T-cell (primary cell): Measurements from ENCODE around the gene CEP295NL. TPM values are rescaled to one million over a fixed set of nuclear protein-coding genes. Genes with fewer than 3 reads are reported as not detected.
"Not testable (repeated sequence)": the region's sequence is repeated elsewhere in the genome, so short reads cannot be mapped to it uniquely, and the experiment has no call there.

Experiments
- ATAC-seq, 4 experiments: fragments of 200-7000 bp in 3 of 4; fragments of 150-1000 bp in 1 of 4; cut with Tn5 transposase; replicated peaks in 1 of 4; 1 replicate in 3 of 4; 2 replicates in 1 of 4; pipeline ENCODE4 v1.10.0; 2021; ENCODE audit warnings: moderate library complexity in 3 of 4, mild to moderate bottlenecking in 2 of 4, moderate number of reproducible peaks in 1 of 4
- CTCF ChIA-PET, 2 donors: fragments of 300-600 bp; sonication (Branson Sonifier 250); formaldehyde crosslinking; loops; one replicate each; lab custom pipeline; 2022; ENCODE audit warnings: antibody characterized with exemption in 2 of 2; lab: Charles Lee
- POLR2A ChIA-PET, 2 donors: fragments of 300-600 bp; sonication (Branson Sonifier 250); formaldehyde crosslinking; loops; one replicate each; lab custom pipeline; 2022; ENCODE audit warnings: antibody characterized with exemption in 2 of 2; lab: Charles Lee
- DNase-seq, 35 experiments: peaks; one replicate each; pipeline versions ENCODE4 v3.0.0 to v3.0.0-alpha.2; 2013 to 2023
- H3K27ac ChIP-seq: one replicate; pipeline ENCODE4 v1.5.1; 2013; ENCODE audit warnings: low read length
- H3K27me3 ChIP-seq, 2 experiments: replicated peaks in 1 of 2; 1 replicate in 1 of 2; 2 replicates in 1 of 2; pipeline versions ENCODE4 v1.6.1 to v1.7.0; 2013; ENCODE audit warnings: low read length in 1 of 2, mixed read lengths in 1 of 2; ENCODE audit not compliant: control insufficient read depth in 2 of 2, insufficient read depth in 2 of 2; ENCODE audit errors: extremely low read depth in 1 of 2
- H3K36me3 ChIP-seq, 2 donors: 1 replicate in 1 of 2; 2 replicates in 1 of 2; pipeline versions ENCODE4 v1.6.1 to v1.7.0; 2013; ENCODE audit warnings: low read length in 1 of 2; ENCODE audit not compliant: control insufficient read depth in 2 of 2, insufficient read depth in 1 of 2; ENCODE audit errors: extremely low read depth in 1 of 2
- H3K4me1 ChIP-seq, 2 experiments: 1 replicate in 1 of 2; 2 replicates in 1 of 2; pipeline versions ENCODE4 v1.6.1 to v1.7.0; 2013; ENCODE audit warnings: low read length in 2 of 2, mixed read lengths in 1 of 2; ENCODE audit not compliant: insufficient read depth in 2 of 2, control insufficient read depth in 1 of 2; ENCODE audit errors: extremely low read depth in 1 of 2
- H3K4me3 ChIP-seq, 2 donors: 1 replicate in 1 of 2; 2 replicates in 1 of 2; pipeline versions ENCODE4 v1.5.1 to v1.7.0; 2013; ENCODE audit warnings: mild to moderate bottlenecking in 2 of 2, low read length in 1 of 2, moderate library complexity in 1 of 2; ENCODE audit not compliant: control insufficient read depth in 1 of 2; ENCODE audit errors: extremely low read depth in 1 of 2
- H3K9me3 ChIP-seq: 2 replicates; pipeline ENCODE4 v1.7.0; 2013
- H3K27ac Mint-ChIP-seq, 2 donors: one replicate each; pipeline ENCODE4 v1.8.0; 2020 to 2021; ENCODE audit warnings: mild to moderate bottlenecking in 2 of 2, mixed read lengths in 2 of 2
- H3K27me3 Mint-ChIP-seq, 2 donors: one replicate each; pipeline ENCODE4 v1.8.0; 2021 to 2022; ENCODE audit warnings: mixed read lengths in 2 of 2
- H3K36me3 Mint-ChIP-seq: one replicate; pipeline ENCODE4 v1.8.0; 2021; ENCODE audit warnings: mixed read lengths
- H3K4me1 Mint-ChIP-seq, 3 donors: one replicate each; pipeline ENCODE4 v1.8.0; 2020 to 2022; ENCODE audit warnings: mixed read lengths in 3 of 3, mild to moderate bottlenecking in 1 of 3
- H3K4me3 Mint-ChIP-seq, 3 donors: one replicate each; pipeline ENCODE4 v1.8.0; 2020 to 2022; ENCODE audit warnings: mild to moderate bottlenecking in 3 of 3, mixed read lengths in 3 of 3, moderate library complexity in 3 of 3
- H3K9me3 Mint-ChIP-seq, 3 donors: one replicate each; pipeline ENCODE4 v1.8.0; 2020 to 2022; ENCODE audit warnings: mixed read lengths in 3 of 3
- WGBS: methylation state at CpG from one replicate; pipeline ENCODE4 v1.1.5; 2013; ENCODE audit warnings: missing lambda C conversion rate; ENCODE audit not compliant: insufficient coverage; 5-methylcytosine and 5-hydroxymethylcytosine counted together
- total RNA-seq, 35 experiments: library from RNA in 6 of 35; stranded (reverse) in 6 of 35; fragments of 120-200 nt in 1 of 35; gene quantifications; one replicate each; pipeline versions ENCODE4 v1.2.1 to v1.2.4 and lab custom pipeline; 2013 to 2026

CEP295NL gene
- total RNA-seq, 5 donors from 2014 or later (not counting 1 experiment from before 2014, with no cell fraction given), result 0.28 to 3.1 (median 0.41) TPM

DNA sequence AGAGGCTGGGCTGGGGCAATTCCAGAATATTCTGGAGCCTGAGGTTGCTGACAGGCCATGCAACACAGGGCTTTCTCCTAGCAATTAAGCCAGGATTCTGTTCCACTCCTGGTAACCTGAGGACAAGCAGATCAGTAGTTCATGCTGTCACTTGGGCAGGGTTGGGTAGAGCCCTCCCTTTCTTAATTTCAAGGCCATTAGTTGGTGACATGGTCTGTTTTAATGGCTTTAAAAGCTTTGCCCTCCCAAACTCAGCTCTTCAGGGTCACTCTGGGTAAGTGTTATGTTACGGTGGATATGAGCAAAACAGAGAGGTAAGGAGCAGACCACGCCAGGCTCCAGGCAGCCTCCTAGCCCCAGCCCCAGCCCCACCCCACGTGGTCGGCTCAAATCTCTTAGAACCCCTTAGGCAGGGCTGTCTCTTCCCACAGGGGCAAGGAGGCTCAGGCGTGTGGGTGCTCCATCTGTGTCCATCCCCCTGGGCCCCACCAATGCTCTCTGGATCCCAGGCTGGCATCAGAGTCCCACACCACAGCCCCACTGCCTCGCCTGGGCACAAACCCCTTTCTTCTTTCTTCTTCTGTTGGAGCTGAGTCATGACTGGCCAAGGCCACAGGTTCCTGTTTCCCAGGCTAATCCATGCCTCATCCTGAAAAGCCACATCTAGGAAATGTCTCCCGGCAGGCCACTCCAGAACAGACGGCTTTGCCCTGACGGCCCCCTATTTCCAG is 27.5 kb downstream of the CEP295NL start:
- H3K9me3 ChIP-seq, result no peaks in the 10 kb centered on the region
- H3K4me1 ChIP-seq, result peaks cover 2 to 18% of the 10 kb centered on the region in 2 experiments
- H3K27ac ChIP-seq, result no peak overlapping the region
- Mint-ChIP-seq H3K36me3 (no peaks in the 10 kb centered on the region), H3K4me3 (no peak overlapping the region), H3K27me3 (peaks cover 0 to 16% of the 10 kb centered on the region in 2 donors), H3K4me1 (peaks cover 17 to 34% (median 17%) of the 10 kb centered on the region in 3 donors), H3K9me3 (no peaks in the 10 kb centered on the region), H3K27ac (no peak overlapping the region)
- ATAC-seq (no peak), DNase-seq (no peak)
- H3K4me3 ChIP-seq, result no peak overlapping the region
- ChIA-PET CTCF (no interaction called here), POLR2A (no interaction called here)
- peaks cover 0 to 32% of the 10 kb centered on the region in 2 experiments for H3K27me3 ChIP-seq
- 70% methylated on average over 7 of the region's 9 CpGs for WGBS
- no peaks in the 10 kb centered on the region for H3K36me3 ChIP-seq

DNA sequence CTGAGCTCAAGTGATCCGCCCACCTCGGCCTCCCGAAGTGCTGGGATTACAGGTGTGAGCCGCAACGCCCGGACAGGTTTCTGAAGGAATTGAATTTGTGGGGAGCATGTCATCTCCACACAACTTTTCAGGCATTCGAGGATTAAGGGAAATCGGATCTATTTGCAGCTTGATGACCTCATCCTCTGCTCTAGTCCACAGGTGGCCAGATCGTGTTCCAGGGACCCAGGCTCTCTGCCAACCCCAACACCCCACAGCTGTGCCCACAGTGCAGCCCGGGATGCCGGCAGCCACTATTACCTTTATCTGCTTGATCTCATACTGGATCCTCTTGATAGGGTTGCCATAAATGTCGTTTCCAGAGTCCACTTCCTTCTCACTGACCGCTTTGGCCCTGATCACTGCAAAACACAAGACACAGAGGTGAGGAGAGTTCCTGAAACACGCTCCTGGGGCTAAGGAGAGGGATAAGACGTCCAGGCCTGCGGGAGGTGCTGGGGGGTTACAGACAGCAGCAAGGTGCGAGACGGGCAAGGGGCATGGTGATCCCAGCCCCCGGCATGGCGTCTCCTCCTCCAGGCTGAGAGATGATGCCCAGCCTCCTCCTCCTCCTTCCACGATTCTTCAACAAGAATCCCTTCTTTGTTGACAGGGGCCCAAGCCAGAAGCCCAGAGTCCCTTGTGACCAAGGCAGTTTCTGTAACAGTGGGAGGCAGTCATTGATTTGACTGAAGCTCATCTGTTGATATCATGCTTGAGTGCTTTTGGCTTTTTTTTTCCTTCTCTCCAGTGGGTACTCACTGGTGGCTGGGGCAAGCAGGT is 29.3 kb downstream of the CEP295NL start:
- Histone ChIP-seq H3K4me1 (peaks cover 0 to 1% of the 10 kb centered on the region in 2 experiments), H3K27me3 (peaks cover 0 to 18% of the 10 kb centered on the region in 2 experiments), H3K4me3 (no peak overlapping the region), H3K36me3 (no peaks in the 10 kb centered on the region), H3K27ac (no peak overlapping the region), H3K9me3 (no peaks in the 10 kb centered on the region)
- no peaks in the 10 kb centered on the region for H3K36me3 Mint-ChIP-seq
- no peaks in the 10 kb centered on the region for H3K9me3 Mint-ChIP-seq
- H3K4me3 Mint-ChIP-seq, result no peak overlapping the region
- peaks cover 2 to 17% (median 4%) of the 10 kb centered on the region in 3 donors for H3K4me1 Mint-ChIP-seq
- no peak for DNase-seq
- ATAC-seq, result no peak
- ChIA-PET POLR2A (interaction anchor here in 1 of 2 donors (0.5 to 0.7 kb wide), 3 partner anchors 11 to 27 kb away, joined by 3 read pairs; no protein-coding TSS in a partner anchor), CTCF (interaction anchor here in 1 of 2 donors (0.7 kb wide), 1 partner anchor 19 kb away, joined by 11 read pairs; no protein-coding TSS in a partner anchor)
- WGBS, result 82% methylated on average over 9 of the region's 21 CpGs
- H3K27me3 Mint-ChIP-seq, result peaks cover 0 to 16% of the 10 kb centered on the region in 2 donors
- no peak overlapping the region for H3K27ac Mint-ChIP-seq

DNA sequence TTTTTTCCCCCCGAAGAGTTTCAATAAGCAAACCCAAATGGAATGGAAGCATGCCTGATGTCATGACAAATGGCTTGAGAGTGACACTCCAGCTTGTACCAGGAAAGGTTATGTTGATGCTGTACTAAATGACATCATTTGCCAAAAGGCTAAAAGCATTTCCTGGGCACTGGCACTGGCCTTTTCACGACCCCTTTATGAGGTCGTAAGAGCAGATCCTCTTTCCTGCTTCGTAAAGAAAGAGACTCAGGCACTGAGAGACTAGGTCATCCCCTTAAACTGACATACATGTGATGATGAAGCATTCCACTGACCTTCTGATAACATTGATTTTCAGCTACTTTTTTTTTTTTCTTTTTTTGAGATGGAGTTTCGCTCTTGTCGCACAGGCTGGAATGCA is 30.5 kb downstream of the CEP295NL start:
- H3K9me3 ChIP-seq, result no peaks in the 10 kb centered on the region
- no peak overlapping the region for H3K27ac ChIP-seq
- H3K4me3 ChIP-seq, result no peak overlapping the region
- WGBS, result 80% methylated on average over 2 of the region's 6 CpGs
- Mint-ChIP-seq H3K4me1 (peaks cover 0 to 12% (median 2%) of the 10 kb centered on the region in 3 donors), H3K27ac (no peak overlapping the region), H3K4me3 (no peak overlapping the region), H3K9me3 (no peaks in the 10 kb centered on the region), H3K27me3 (peaks cover 0 to 12% of the 10 kb centered on the region in 2 donors), H3K36me3 (no peaks in the 10 kb centered on the region)
- ChIA-PET POLR2A (interaction anchor here in 1 of 2 donors (0.7 kb wide), 1 partner anchor 115 kb away, joined by 4 read pairs; no protein-coding TSS in a partner anchor), CTCF (interaction anchor here in 1 of 2 donors (0.7 kb wide), 1 partner anchor 52 kb away, joined by 3 read pairs; no protein-coding TSS in a partner anchor)
- H3K4me1 ChIP-seq, result no peaks in the 10 kb centered on the region
- DNase-seq (no peak), ATAC-seq (no peak)
- no peaks in the 10 kb centered on the region for H3K36me3 ChIP-seq
- H3K27me3 ChIP-seq, result peaks cover 0 to 13% of the 10 kb centered on the region in 2 experiments

DNA sequence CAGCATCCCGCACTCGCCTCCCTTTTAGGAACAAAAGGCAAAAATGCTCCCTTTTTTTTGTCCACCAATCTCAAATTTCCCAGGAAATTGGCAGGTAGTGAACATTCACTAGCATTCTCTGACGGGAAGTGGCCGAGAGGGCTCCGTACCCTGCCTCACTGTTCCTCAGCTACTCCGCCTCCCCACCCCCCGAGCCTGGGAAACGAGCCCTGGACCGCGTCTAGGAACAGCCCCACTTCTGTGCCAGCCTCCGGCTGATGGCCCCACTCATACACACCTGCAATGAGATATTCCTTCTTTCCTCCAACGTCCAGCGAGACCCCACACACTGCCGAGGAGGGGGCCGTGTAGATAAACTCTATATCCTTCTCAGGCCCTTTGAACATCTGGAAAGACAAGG is 32.4 kb downstream of the CEP295NL start:
- 88% methylated on average over 11 of the region's 15 CpGs for WGBS
- POLR2A ChIA-PET, result no interaction called here

DNA sequence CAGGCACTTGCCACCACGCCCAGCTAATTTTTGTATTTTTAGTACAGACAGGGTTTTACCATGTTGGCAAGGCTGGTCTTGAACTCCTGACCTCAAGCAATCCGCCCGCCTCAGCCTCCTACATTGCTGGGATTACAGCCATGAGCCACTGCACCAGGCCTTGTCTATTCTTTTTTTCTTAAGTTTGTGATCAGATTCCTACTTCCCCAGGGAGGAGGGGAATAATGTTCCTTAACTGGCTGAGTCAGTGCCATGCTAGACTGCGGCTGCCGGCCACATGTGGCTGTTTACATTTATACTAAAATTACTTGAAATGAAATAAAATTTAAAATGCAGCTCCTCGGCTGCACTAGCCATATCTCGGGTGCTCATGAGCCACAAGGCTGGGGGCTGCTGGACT is 34.6 kb downstream of the CEP295NL start:
- no peak for DNase-seq
- Histone ChIP-seq H3K4me1 (peaks cover 0 to 5% of the 10 kb centered on the region in 2 experiments), H3K36me3 (no peaks in the 10 kb centered on the region), H3K27ac (no peak overlapping the region), H3K9me3 (no peaks in the 10 kb centered on the region), H3K4me3 (no peak overlapping the region), H3K27me3 (peaks cover 0 to 16% of the 10 kb centered on the region in 2 experiments)
- CTCF ChIA-PET, result interaction anchor here in 1 of 2 donors (0.5 kb wide), 1 partner anchor 729 kb away, joined by 3 read pairs; no protein-coding TSS in a partner anchor
- H3K27me3 Mint-ChIP-seq, result peaks cover 0 to 2% of the 10 kb centered on the region in 2 donors
- WGBS, result 50% methylated on average over 1 of the region's 7 CpGs
- no peak for ATAC-seq
- H3K36me3 Mint-ChIP-seq, result no peaks in the 10 kb centered on the region
- no peak overlapping the region for H3K27ac Mint-ChIP-seq
- peaks cover 0 to 4% (median 3%) of the 10 kb centered on the region in 3 donors for H3K4me1 Mint-ChIP-seq
- H3K4me3 Mint-ChIP-seq, result no peak overlapping the region
- POLR2A ChIA-PET, result interaction anchor here in 1 of 2 donors (0.6 kb wide), 2 partner anchors 32 to 37 kb away, joined by 3 read pairs; no protein-coding TSS in a partner anchor
- H3K9me3 Mint-ChIP-seq, result no peaks in the 10 kb centered on the region

More for the DNA sequence above, 32.4 kb downstream of the CEP295NL start:
- H3K36me3 ChIP-seq, result no peaks in the 10 kb centered on the region
- CTCF ChIA-PET, result no interaction called here
- H3K4me3 ChIP-seq, result no peak overlapping the region
- H3K27me3 ChIP-seq, result peaks cover 0 to 16% of the 10 kb centered on the region in 2 experiments
- no peak overlapping the region for H3K27ac Mint-ChIP-seq
- H3K27me3 Mint-ChIP-seq, result peaks cover 0 to 1% of the 10 kb centered on the region in 2 donors
- no peak overlapping the region for H3K27ac ChIP-seq
- H3K4me1 Mint-ChIP-seq, result peaks cover 0 to 3% (median 3%) of the 10 kb centered on the region in 3 donors
- no peaks in the 10 kb centered on the region for H3K36me3 Mint-ChIP-seq
- DNase-seq (no peak), ATAC-seq (no peak)
- H3K4me1 ChIP-seq, result peaks cover 0 to 5% of the 10 kb centered on the region in 2 experiments
- H3K9me3 ChIP-seq, result no peaks in the 10 kb centered on the region
- H3K4me3 Mint-ChIP-seq, result no peak overlapping the region
- no peaks in the 10 kb centered on the region for H3K9me3 Mint-ChIP-seq

DNA sequence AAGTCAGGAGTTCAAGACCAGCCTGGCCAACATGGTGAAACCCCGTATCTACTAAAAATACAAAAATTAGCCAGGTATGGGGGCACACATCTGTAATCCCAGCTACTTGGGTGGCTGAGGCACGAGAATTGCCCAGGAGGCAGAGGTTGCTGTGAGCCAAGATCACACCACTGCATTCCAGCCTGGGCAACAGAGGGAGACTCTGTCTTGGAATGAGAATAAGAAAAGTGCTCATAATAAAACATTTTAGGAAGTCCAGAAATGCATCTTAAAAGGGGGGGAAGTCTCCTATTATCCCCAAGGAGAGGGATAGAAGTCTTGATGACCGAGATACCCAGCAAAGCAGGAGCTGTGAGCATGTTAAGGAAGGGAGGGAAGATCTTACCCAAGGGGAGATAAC is 36.0 kb downstream of the CEP295NL start:
- peaks cover 0 to 16% of the 10 kb centered on the region in 2 experiments for H3K27me3 ChIP-seq
- H3K36me3 ChIP-seq, H3K4me1 Mint-ChIP-seq, H3K36me3 Mint-ChIP-seq, ATAC-seq, H3K9me3 ChIP-seq, H3K4me3 Mint-ChIP-seq, H3K9me3 Mint-ChIP-seq, H3K27ac Mint-ChIP-seq, H3K27ac ChIP-seq, POLR2A ChIA-PET, H3K27me3 Mint-ChIP-seq, DNase-seq, H3K4me1 ChIP-seq, H3K4me3 ChIP-seq: not testable (repeated sequence)
- CTCF ChIA-PET, result interaction anchor here in 1 of 2 donors (1.9 kb wide), 1 partner anchor 104 kb away, joined by 4 read pairs; no protein-coding TSS in a partner anchor
- WGBS, result 50% methylated on average over 1 of the region's 3 CpGs
